Measurements from ENCODE around the gene INTS2.

DNA sequence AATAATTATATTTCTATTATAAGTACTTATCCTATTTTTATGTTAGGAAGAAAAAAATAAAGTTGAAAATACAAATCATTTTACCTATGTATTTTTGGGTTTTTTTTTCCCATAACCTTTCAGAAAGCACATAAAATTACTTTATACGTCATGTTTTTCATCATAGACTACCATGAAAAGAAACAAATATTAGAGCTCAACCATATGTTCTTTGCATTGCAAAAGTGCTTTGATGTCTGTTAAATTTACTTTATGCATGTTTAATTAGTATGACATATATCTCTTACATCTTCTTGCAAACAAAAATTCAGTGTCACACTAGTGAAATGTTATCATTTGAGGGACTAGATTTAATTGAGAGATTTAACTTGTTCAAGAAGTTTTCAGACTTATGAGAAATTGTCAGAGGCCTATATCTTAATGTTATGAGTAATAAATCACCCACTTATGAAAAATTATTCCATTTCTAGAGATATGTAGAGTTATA lies 88.4 kb downstream of the INTS2 start:
- TF ChIP-seq, protein P1, sequence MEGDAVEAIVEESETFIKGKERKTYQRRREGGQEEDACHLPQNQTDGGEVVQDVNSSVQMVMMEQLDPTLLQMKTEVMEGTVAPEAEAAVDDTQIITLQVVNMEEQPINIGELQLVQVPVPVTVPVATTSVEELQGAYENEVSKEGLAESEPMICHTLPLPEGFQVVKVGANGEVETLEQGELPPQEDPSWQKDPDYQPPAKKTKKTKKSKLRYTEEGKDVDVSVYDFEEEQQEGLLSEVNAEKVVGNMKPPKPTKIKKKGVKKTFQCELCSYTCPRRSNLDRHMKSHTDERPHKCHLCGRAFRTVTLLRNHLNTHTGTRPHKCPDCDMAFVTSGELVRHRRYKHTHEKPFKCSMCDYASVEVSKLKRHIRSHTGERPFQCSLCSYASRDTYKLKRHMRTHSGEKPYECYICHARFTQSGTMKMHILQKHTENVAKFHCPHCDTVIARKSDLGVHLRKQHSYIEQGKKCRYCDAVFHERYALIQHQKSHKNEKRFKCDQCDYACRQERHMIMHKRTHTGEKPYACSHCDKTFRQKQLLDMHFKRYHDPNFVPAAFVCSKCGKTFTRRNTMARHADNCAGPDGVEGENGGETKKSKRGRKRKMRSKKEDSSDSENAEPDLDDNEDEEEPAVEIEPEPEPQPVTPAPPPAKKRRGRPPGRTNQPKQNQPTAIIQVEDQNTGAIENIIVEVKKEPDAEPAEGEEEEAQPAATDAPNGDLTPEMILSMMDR (IDR thresholded peaks at IDR 0.05): no peak
- no peak for TF ChIP-seq EZH2 (IDR thresholded peaks at IDR 0.05)
- no peak for TF ChIP-seq EZH2phosphoT487 (IDR thresholded peaks at IDR 0.05)
